Activated CD8-positive, alpha-beta memory T cell treated with anti-CD3 and anti-CD28 coated beads, Interleukin-2, amount 50 U/mL, for 4 hours (primary cell): Measurements from ENCODE around the gene TRIM52.
"Not testable (repeated sequence)": the region's sequence is repeated elsewhere in the genome, so short reads cannot be mapped to it uniquely, and the experiment has no call there.

Experiments
- DNase-seq: peaks from one replicate; pipeline ENCODE4 v3.0.0-alpha.2; 2020

Gene TRIM52

GRCh38 chr5:181212080-181212479, 48.9 kb downstream of the TRIM52 start:
- no peak for DNase-seq

DNA sequence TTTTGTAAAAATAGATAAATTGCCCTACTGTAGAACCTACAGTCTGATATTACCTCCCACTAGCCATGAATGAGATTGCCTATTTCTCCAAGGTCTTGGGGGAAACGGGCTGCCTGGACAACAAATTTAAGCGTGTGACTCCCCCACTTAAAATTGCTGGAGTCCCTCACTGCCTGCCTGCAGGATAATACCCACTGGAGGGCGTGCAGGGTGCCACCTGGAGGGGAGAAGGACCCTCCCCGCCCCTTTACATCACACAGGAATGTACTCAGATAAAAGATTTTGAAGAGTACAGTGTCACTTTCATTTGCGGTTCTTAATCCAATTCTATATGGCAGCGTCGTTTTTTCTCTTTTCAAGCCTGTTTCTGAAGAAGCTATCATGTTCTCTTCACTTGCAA, 49.7 kb downstream of the TRIM52 start:
- DNase-seq, result no peak

GRCh38 chr5:181210698-181211097, 50.2 kb downstream of the TRIM52 start:
- DNase-seq, result not testable (repeated sequence)

DNA sequence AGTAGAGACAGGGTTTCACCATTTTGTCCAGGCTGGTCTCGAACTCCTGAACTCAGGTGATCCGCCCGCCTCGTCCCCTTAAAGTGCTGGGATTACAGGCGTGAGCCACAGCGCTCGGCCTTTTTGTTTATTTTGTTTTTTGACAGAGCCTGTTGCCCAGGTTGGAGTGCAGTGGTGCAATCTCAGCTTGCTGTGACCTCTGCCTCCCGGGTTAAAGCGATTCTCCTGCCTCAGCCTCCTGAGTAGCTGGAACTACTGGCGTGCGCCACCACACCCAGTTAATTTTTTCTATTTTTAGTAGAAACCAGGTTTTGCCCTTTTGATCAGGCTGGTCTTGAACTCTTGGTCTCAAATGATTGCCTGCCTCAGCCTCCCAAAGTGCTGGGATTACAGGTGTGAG, 50.8 kb downstream of the TRIM52 start:
- not testable (repeated sequence) for DNase-seq

GRCh38 chr5:181209006-181209405, 51.9 kb downstream of the TRIM52 start:
- not testable (repeated sequence) for DNase-seq

- DNase-seq, result no peak
Observed at GRCh38 chr5:181207960-181208253, 53.0 kb downstream of the TRIM52 start.

DNA sequence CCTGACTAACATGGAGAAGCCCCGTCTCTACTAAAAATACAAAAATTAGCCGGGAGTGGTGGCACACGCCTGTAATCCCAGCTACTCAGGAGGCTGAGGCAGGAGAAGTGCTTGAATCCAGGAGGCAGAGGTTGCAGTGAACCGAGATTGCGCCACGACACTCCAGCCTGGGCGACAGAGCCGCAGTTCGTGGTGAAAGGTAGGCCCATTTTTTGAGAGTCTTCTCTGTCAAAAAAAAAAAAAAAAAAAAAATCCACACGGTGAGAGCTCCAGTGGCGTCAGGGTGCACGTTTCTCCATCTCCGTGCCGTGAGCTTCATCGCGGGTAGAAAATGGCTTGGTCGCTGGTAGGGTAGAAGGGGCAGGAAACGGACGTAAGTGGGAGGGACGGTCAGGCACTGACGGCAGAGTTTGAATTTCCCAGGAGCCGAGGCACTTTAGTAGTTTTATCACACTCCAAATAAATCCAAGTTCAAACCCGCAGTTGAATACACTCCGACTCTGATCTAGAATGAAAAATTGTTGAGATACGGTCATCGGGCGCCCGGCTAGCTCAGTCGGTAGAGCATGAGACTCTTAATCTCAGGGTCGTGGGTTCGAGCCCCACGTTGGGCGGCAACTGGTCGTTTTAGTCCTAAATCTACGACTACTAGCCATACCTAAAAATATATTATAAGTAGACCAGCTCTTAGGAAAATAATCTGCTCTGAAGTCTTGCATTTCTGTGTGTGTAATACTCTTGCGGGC, 53.6 kb downstream of the TRIM52 start:
- DNase-seq, result peak; percentile 79

DNA sequence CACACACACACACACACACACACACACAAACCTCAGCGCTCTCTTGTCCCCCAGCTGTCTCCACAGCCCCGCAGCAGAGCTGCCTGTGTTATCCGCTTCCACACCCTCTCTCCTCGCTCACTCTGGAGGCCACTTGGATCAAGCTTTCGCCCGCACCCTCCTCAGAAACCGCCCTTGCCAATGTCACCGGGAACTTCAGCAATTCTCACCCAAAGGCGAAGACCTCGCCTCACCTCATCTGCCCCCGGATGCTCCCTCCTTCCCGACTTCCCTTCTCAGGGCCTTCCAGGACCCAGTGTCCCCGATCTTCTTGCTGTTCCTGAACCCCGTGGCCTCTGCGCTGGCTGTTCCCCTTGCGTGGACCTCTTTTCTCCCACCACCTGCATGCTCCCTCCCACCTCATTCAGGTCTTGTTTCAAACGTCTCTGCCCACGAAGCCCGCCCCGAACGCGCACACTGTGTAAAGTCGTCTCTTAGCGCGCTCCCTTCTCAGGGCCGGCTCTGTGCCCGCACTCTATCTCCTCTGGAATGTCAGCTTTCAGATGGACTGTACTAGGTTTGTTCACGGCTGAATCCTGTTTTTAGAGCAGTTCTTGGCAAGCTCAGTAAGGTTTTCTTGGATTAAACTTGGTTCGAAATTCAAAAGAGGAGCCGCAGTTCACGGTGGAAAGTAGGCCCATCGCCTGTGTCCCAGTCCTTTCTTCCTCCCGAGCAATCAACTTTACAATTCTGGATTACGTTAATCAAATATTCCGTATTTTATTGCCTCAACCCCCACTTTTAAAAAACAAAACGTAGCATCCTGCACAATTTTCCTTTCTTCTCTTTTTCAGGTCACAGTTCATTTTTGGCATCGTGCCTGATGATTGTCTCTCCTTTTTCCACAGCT, 54.9 kb downstream of the TRIM52 start:
- DNase-seq, result no peak
